GM19438 (cell line): ENCODE results near the gene MIGA2.

Experiments
- ATAC-seq: cut with Tn5 transposase; IDR thresholded peaks from one replicate; pipeline ENCODE4 v1.9.1; 2021; ENCODE audit warnings: low read depth; ENCODE audit not compliant: unreplicated experiment

Gene MIGA2

GRCh38 chr9:129118799-129119198 is 82.4 kb downstream of the MIGA2 start:
- no peak for ATAC-seq

GRCh38 chr9:129121483-129121882 is 85.1 kb downstream of the MIGA2 start:
- ATAC-seq, result no peak
